Panc1 (cell line): ENCODE results near the gene MFAP4. TPM values are rescaled to one million over a fixed set of nuclear protein-coding genes. Genes with fewer than 3 reads are reported as not detected.

Source experiments
- ATAC-seq: fragments of 200-7000 bp; cut with Tn5 transposase; 2 replicates; pipeline ENCODE4 v1.9.1; 2020; ENCODE audit warnings: mild to moderate bottlenecking, moderate library complexity
- BruUV-seq: library from RNA; stranded (reverse); fragments of 400-500 nt; replicated peaks from 2 replicates; lab custom pipeline; 2021; lab: Mats Ljungman, UMichigan
- CTCF ChIA-PET: fragments of 300-600 bp; sonication (Branson Sonifier 250); formaldehyde crosslinking; loops from one replicate; lab custom pipeline; 2022; ENCODE audit warnings: antibody characterized with exemption; lab: Charles Lee
- POLR2A ChIA-PET: fragments of 300-600 bp; sonication (Branson Sonifier 250); formaldehyde crosslinking; loops from one replicate; lab custom pipeline; 2022; ENCODE audit warnings: antibody characterized with exemption; lab: Charles Lee
- DNase-seq: peaks from one replicate; pipeline ENCODE4 v3.0.0-alpha.2; 2010; ENCODE audit warnings: low read depth, low spot score
- H3K27ac ChIP-seq: 2 replicates; pipeline ENCODE4 v1.5.1; 2011; ENCODE audit warnings: mild to moderate bottlenecking, low read length, inconsistent platforms
- H3K27me3 ChIP-seq: fragments of 200-500 bp; sonication (Bioruptor generic); 2 replicates; pipeline ENCODE4 v1.6.0; 2014; ENCODE audit warnings: low read length, inconsistent platforms; ENCODE audit not compliant: control insufficient read depth, insufficient read depth
- H3K36me3 ChIP-seq: fragments of 200-500 bp; sonication (Bioruptor generic); 2 replicates; pipeline ENCODE4 v1.5.1; 2014; ENCODE audit warnings: inconsistent platforms, mild to moderate bottlenecking, low read length, moderate library complexity; ENCODE audit not compliant: control insufficient read depth, insufficient read depth
- H3K4me1 ChIP-seq: 2 replicates; pipeline ENCODE4 v1.5.1; 2011; ENCODE audit warnings: inconsistent platforms, mild to moderate bottlenecking, low read length, moderate library complexity; ENCODE audit not compliant: control insufficient read depth, insufficient read depth
- H3K4me3 ChIP-seq, 2 experiments: 2 replicates each; pipeline ENCODE4 v1.5.1; 2011 to 2012; ENCODE audit warnings: low read depth in 2 of 2, low read length in 2 of 2, mild to moderate bottlenecking in 2 of 2, inconsistent platforms in 1 of 2, moderate library complexity in 1 of 2
- H3K9me3 ChIP-seq: fragments of 200-500 bp; sonication (Bioruptor generic); 2 replicates; pipeline ENCODE4 v1.5.1; 2014; ENCODE audit warnings: low read depth, mild to moderate bottlenecking, inconsistent platforms, low read length, moderate library complexity; ENCODE audit not compliant: control insufficient read depth, insufficient read depth
- CTCF ChIP-seq: fragments of 450-650 bp; IDR thresholded peaks from 2 replicates; pipeline ENCODE4 v1.5.1; 2017; ENCODE audit warnings: mild to moderate bottlenecking
- POLR2AphosphoS5 ChIP-seq: IDR thresholded peaks from 2 replicates; pipeline ENCODE4 v1.6.1; 2012; ENCODE audit warnings: mild to moderate bottlenecking, low read depth, low read length, moderate library complexity
- REST ChIP-seq, 2 experiments: IDR thresholded peaks; 2 replicates each; pipeline ENCODE4 v1.6.1; 2011 to 2012; ENCODE audit warnings: low read depth in 2 of 2, control low read depth in 1 of 2, low read length in 1 of 2, mild to moderate bottlenecking in 1 of 2, moderate library complexity in 1 of 2; ENCODE audit not compliant: insufficient read depth in 1 of 2
- SIN3A ChIP-seq: IDR thresholded peaks from 2 replicates; pipeline ENCODE4 v1.6.1; 2012; ENCODE audit warnings: low read depth, mild to moderate bottlenecking, low read length, moderate library complexity, borderline replicate concordance; ENCODE audit not compliant: insufficient read depth
- TCF7L2 ChIP-seq: IDR thresholded peaks from 2 replicates; pipeline ENCODE4 v1.6.1; 2011; ENCODE audit warnings: mild to moderate bottlenecking, low read depth, low read length, inconsistent platforms
- in situ Hi-C: cut with HindIII; loops from 2 replicates; pipeline ENCODE4 v1.10.0; 2016; ENCODE audit warnings: low sequenced_read_pairs, low pct_unique_long_range_greater_than_20kb
- intact Hi-C: fragments of 100-400 bp; cut with micrococcal nuclease; formaldehyde crosslinking; loops from one replicate; pipeline ENCODE4 v1.10.0; 2022; ENCODE audit not compliant: unreplicated experiment
- total RNA-seq: library from RNA; stranded (reverse); gene quantifications from one replicate; pipeline ENCODE4 v1.2.1, GENCODE V29; 2021; ENCODE audit not compliant: unreplicated experiment

MFAP4 gene
- total RNA-seq, 1 experiment from 2014 or later = 0.92 TPM

GRCh38 chr17:19360772-19361171 is 26.2 kb downstream of the MFAP4 start:
- DNase-seq (no peak), ATAC-seq (no peak)
- Histone ChIP-seq H3K27me3 (no peaks in the 10 kb centered on the region), H3K4me3 (no peak overlapping the region), H3K36me3 (no peaks in the 10 kb centered on the region; the same call in 1 of the 2 replicates), H3K9me3 (no peaks in the 10 kb centered on the region), H3K27ac (no peak overlapping the region), H3K4me1 (peaks cover 5% of the 10 kb centered on the region)
- BruUV-seq = TSS peak; percentile 44
- CTCF ChIA-PET = no interaction called here
- intact Hi-C loops = no loop called here
- POLR2A ChIA-PET = no interaction called here
- no peak for TF ChIP-seq POLR2AphosphoS5
- TF ChIP-seq CTCF = no peak
- no peak for TF ChIP-seq REST (IDR thresholded peaks at IDR 0.05; ENCODE audit: insufficient read depth in 1 of 2, low read depth in 2 of 2, low read length in 1 of 2)
- TF ChIP-seq TCF7L2 = no peak
- TF ChIP-seq SIN3A = no peak
- in situ Hi-C loops = no loop called here

- intact Hi-C loops = no loop called here
- no peaks in the 10 kb centered on the region; the same call in 1 of the 2 replicates for H3K36me3 ChIP-seq
- in situ Hi-C loops = no loop called here
- H3K4me3 ChIP-seq = no peak overlapping the region
- ATAC-seq (no peak), DNase-seq (no peak)
- no peak overlapping the region for H3K27ac ChIP-seq
- ChIA-PET CTCF (no interaction called here), POLR2A (no interaction called here)
- no peaks in the 10 kb centered on the region for H3K27me3 ChIP-seq
- peaks cover 5% of the 10 kb centered on the region for H3K4me1 ChIP-seq
- TF ChIP-seq POLR2AphosphoS5 (no peak), TCF7L2 (no peak), SIN3A (no peak), REST (IDR thresholded peaks at IDR 0.05; ENCODE audit: insufficient read depth in 1 of 2, low read depth in 2 of 2, low read length in 1 of 2) (no peak), CTCF (no peak)
- no peaks in the 10 kb centered on the region for H3K9me3 ChIP-seq
- no TSS peak for BruUV-seq
Measured at GRCh38 chr17:19359856-19360255, 27.1 kb downstream of the MFAP4 start.
